22Rv1 (cell line): ENCODE data around the gene RRAD.

Experiments
- ZFX ChIP-seq: fragments of 450-650 bp; IDR thresholded peaks from 2 replicates; pipeline ENCODE4 v1.6.1; 2017; ENCODE audit warnings: antibody characterized with exemption, borderline replicate concordance
- TF ChIP-seq, protein P1 (sequence below): fragments of 450-650 bp; IDR thresholded peaks from 2 replicates; pipeline ENCODE4 v1.5.1; 2017; ENCODE audit warnings: mild to moderate bottlenecking

DNA sequence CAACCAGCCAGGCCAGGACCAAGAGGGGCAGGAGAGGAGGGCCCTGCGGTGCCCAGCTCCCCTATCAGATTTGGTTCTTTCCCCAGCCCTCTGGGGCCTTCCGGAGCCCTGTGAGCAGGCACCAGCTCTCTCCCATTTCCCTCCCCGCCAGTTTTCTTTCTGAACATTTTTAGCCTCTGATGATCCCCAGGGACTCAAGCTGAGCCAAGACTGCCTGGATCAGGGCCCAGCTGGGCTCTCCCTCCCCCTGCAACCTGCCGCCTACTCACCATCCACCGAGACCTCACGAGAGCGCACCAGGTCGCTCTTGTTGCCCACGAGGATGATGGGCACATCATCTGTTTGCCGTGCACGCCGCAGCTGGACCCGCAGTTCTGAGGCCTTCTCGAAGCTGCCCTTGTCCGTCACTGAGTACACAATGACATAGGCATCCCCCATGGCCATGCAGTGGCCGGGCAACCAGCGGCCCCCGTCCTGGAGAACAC is 2.0 kb downstream of the RRAD start:
- TF ChIP-seq, protein P1, sequence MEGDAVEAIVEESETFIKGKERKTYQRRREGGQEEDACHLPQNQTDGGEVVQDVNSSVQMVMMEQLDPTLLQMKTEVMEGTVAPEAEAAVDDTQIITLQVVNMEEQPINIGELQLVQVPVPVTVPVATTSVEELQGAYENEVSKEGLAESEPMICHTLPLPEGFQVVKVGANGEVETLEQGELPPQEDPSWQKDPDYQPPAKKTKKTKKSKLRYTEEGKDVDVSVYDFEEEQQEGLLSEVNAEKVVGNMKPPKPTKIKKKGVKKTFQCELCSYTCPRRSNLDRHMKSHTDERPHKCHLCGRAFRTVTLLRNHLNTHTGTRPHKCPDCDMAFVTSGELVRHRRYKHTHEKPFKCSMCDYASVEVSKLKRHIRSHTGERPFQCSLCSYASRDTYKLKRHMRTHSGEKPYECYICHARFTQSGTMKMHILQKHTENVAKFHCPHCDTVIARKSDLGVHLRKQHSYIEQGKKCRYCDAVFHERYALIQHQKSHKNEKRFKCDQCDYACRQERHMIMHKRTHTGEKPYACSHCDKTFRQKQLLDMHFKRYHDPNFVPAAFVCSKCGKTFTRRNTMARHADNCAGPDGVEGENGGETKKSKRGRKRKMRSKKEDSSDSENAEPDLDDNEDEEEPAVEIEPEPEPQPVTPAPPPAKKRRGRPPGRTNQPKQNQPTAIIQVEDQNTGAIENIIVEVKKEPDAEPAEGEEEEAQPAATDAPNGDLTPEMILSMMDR = no peak
- no peak for TF ChIP-seq ZFX
